SW 1271 (cell line): Measurements from ENCODE around the gene EPHB4.

Experiments
- DNase-seq, 2 experiments: peaks; one replicate each; lab custom pipeline; 2025; lab: John Stamatoyannopoulos, UW

The EPHB4 gene

GRCh38 chr7:100854146-100854895, 27.0 kb upstream of the EPHB4 start:
- no peak for DNase-seq

GRCh38 chr7:100852048-100852872, 24.9 kb upstream of the EPHB4 start, which contains the start of gene SLC12A9:
TSS of gene SLC12A9 (plus strand) at chr7:100852713. CDS start at chr7:100854198, 1,485 bp downstream.
- DNase-seq, result peak; percentile 59 to 77

- DNase-seq, result no peak
Measured at GRCh38 chr7:100847360-100847759, 20.0 kb upstream of the EPHB4 start.

GRCh38 chr7:100840470-100841100, 13.3 kb upstream of the EPHB4 start:
- no peak for DNase-seq

- DNase-seq, result no peak
Measured at GRCh38 chr7:100839361-100839760, 12.0 kb upstream of the EPHB4 start.

GRCh38 chr7:100837099-100837836, 9.9 kb upstream of the EPHB4 start:
- no peak for DNase-seq

- no peak for DNase-seq
Measured at GRCh38 chr7:100836812-100837098, 9.4 kb upstream of the EPHB4 start.

- no peak for DNase-seq
Measured at GRCh38 chr7:100835903-100836811, 8.8 kb upstream of the EPHB4 start.

GRCh38 chr7:100832281-100832633, 4.9 kb upstream of the EPHB4 start:
- DNase-seq, result no peak

GRCh38 chr7:100830396-100830795, 3.1 kb upstream of the EPHB4 start:
- DNase-seq, result no peak

GRCh38 chr7:100829150-100829716, 1.9 kb upstream of the EPHB4 start:
- no peak for DNase-seq

GRCh38 chr7:100826514-100827329, 601 bp downstream of the EPHB4 start:
- peak in 1 of 2 experiments; percentile 24 for DNase-seq

- peak in 1 of 2 experiments; percentile 26 for DNase-seq
Measured at GRCh38 chr7:100825751-100826513, 1.4 kb downstream of the EPHB4 start.

- DNase-seq, result no peak
Measured at GRCh38 chr7:100825215-100825671, 2.1 kb downstream of the EPHB4 start.

GRCh38 chr7:100824499-100825214, 2.7 kb downstream of the EPHB4 start:
- DNase-seq, result no peak

GRCh38 chr7:100823534-100823933, 3.8 kb downstream of the EPHB4 start:
- DNase-seq, result no peak

- no peak for DNase-seq
Measured at GRCh38 chr7:100823140-100823525, 4.2 kb downstream of the EPHB4 start.
